K562 (cell line): ENCODE results near the gene ATP6V1G1. TPM values are rescaled to one million over a fixed set of nuclear protein-coding genes. Genes with fewer than 3 reads are reported as not detected.
A peak's percentile ranks its signal among the peaks of the same experiment; 100 is the strongest.

Source experiments
- FOSL1 ChIP-seq: fragments of 200-800 bp; sonication (Bioruptor generic); conservative IDR thresholded peaks from 2 replicates; pipeline ENCODE4 v1.6.1; 2016; ENCODE audit warnings: missing genetic modification characterization, missing compliant biosample characterization
- NELFE ChIP-seq: IDR thresholded peaks from 2 replicates; pipeline ENCODE4 v1.6.1; 2011; ENCODE audit warnings: mild to moderate bottlenecking; ENCODE audit not compliant: insufficient read depth, insufficient read length
- RAD21 ChIP-seq, 2 experiments: fragments of 250-450 bp in 1 of 2; fragments of 450-650 bp in 1 of 2; sonication (Bioruptor Pico) in 1 of 2; formaldehyde crosslinking in 1 of 2; IDR thresholded peaks in 1 of 2; conservative IDR thresholded peaks in 1 of 2; 2 replicates each; pipeline versions ENCODE4 v1.4.0 to v1.8.0; 2020 to 2022; ENCODE audit warnings: mild to moderate bottlenecking in 2 of 2, moderate library complexity in 1 of 2
- RBM17 ChIP-seq: fragments of 200-400 bp; formaldehyde crosslinking; IDR thresholded peaks from 2 replicates; pipeline ENCODE4 v1.6.1; 2017; ENCODE audit warnings: low read depth, mild to moderate bottlenecking, low read length, borderline replicate concordance
- REST ChIP-seq, 2 experiments: fragments of 450-650 bp; formaldehyde crosslinking in 1 of 2; IDR thresholded peaks; 2 replicates each; pipeline versions ENCODE4 v1.4.0 to v1.6.1; 2014 to 2020; ENCODE audit warnings: mild to moderate bottlenecking in 2 of 2, borderline replicate concordance in 1 of 2, low read depth in 1 of 2
- SETDB1 ChIP-seq: IDR thresholded peaks from one replicate; pipeline ENCODE4 v1.6.1; 2012; ENCODE audit warnings: low read length, control low read depth, inconsistent platforms
- SPI1 ChIP-seq: IDR thresholded peaks from 2 replicates; pipeline ENCODE4 v1.6.1; 2011; ENCODE audit warnings: low read depth, low read length, control low read depth, borderline replicate concordance
- ZNF174 ChIP-seq: fragments of 250-450 bp; sonication (Bioruptor Pico); IDR thresholded peaks from 2 replicates; pipeline ENCODE4 v1.4.0; 2020; ENCODE audit warnings: mild to moderate bottlenecking
- ZNF282 ChIP-seq: sonication (generic); formaldehyde crosslinking; IDR thresholded peaks from 2 replicates; pipeline ENCODE4 v1.8.1; 2023; ENCODE audit warnings: missing genetic modification reagents
- ZNF507 ChIP-seq: conservative IDR thresholded peaks from 2 replicates; pipeline ENCODE4 v1.6.1; 2017; ENCODE audit warnings: missing genetic modification characterization, missing compliant biosample characterization
- ZNF592 ChIP-seq: fragments of 450-650 bp; IDR thresholded peaks from 2 replicates; pipeline ENCODE4 v1.6.1; 2017; ENCODE audit warnings: antibody characterized with exemption, mild to moderate bottlenecking
- ZSCAN29 ChIP-seq: fragments of 450-650 bp; IDR thresholded peaks from 2 replicates; pipeline ENCODE4 v1.6.1; 2017
- polyA plus RNA-seq, 8 experiments: library from polyadenylated mRNA; depleted of rRNA in 4 of 8; stranded (reverse) in 5 of 8; unstranded in 3 of 8; fragments of >200 nt; fragmentation: Nextera tagmentation in 2 of 8; fragmentation: Illumina TruSeq in 1 of 8; extraction: Ambion mirVana in 2 of 8; extraction: Trizol in 1 of 8; gene quantifications; 2 replicates each; pipeline versions ENCODE4 v1.2.1 to v1.2.3, GENCODE V29; 2011 to 2014; ENCODE audit warnings: inconsistent platforms in 1 of 8, missing spikeins in 1 of 8
- total RNA-seq, 7 experiments: library from RNA; depleted of rRNA in 6 of 7; stranded (reverse); fragments of >200 nt in 6 of 7; fragmentation: Illumina TruSeq in 2 of 7; extraction: Trizol in 2 of 7; gene quantifications; 2 replicates each; pipeline versions ENCODE4 v1.2.1 to v1.2.3, GENCODE V29; 2011 to 2021; ENCODE audit warnings: low replicate concordance in 1 of 7

Gene ATP6V1G1
- total and polyA plus RNA-seq, 9 of the 15 experiments (the other 6 are each of a cell fraction or from before 2014, with no cell fraction given) = 88.4 to 492 (median 193) TPM

GRCh38 chr9:114538241-114538640 is 49.3 kb upstream of the ATP6V1G1 start (continued):
- peak; percentile 59; the same call in 1 of the 2 replicates for TF ChIP-seq REST (IDR thresholded peaks at IDR 0.05; ENCODE audit: borderline replicate concordance)
- TF ChIP-seq REST (CRISPR knock-in tag; IDR thresholded peaks at IDR 0.05; ENCODE audit: low read depth) = no peak
- no peak for TF ChIP-seq ZSCAN29
- peak; percentile 36 to 71; a peak in 3 of 4 replicates for TF ChIP-seq RAD21 (CRISPR knock-in tag; conservative IDR thresholded peaks at IDR 0.05 in 1 of 2, IDR thresholded peaks at IDR 0.05 in 1 of 2)
- TF ChIP-seq ZNF507 (tag) = no peak
- TF ChIP-seq ZNF592 = no peak
- TF ChIP-seq ZNF282 (CRISPR knock-in tag) = no peak
- no peak for TF ChIP-seq RBM17
- TF ChIP-seq SPI1 = peak; percentile 58; the same call in 1 of the 2 replicates
- no peak for TF ChIP-seq SETDB1
- 0 out of 2 replicates have a peak, but pooled peaks have one; percentile 14 for TF ChIP-seq FOSL1 (tag)
- TF ChIP-seq ZNF174 (CRISPR knock-in tag) = no peak
- TF ChIP-seq NELFE = no peak
